HG03432 (cell line): ENCODE results near the gene MACROD2.

ENCODE experiments used
- ATAC-seq: cut with Tn5 transposase; IDR thresholded peaks from one replicate; pipeline ENCODE4 v1.9.1; 2021; ENCODE audit warnings: mild to moderate bottlenecking, moderate library complexity; ENCODE audit not compliant: unreplicated experiment

The MACROD2 gene

DNA sequence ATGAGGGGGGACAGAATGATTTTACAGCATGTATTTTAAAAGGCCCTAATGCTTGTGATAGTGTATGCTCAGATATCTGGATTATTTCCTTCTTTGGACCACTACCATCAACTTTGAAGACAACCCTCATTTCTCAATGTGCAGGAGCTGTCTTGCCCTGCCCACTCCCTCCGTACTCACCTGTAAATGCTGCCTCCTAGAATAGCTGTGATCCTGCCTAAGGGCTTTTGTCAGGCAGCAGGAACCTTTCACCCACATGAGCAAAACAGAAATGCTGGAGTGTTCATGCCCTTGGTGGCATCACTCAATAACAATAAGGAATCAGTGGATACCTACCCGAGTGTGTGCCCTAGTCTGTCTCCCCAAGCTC, 1065.7 kb downstream of the MACROD2 start:
- ATAC-seq = no peak

DNA sequence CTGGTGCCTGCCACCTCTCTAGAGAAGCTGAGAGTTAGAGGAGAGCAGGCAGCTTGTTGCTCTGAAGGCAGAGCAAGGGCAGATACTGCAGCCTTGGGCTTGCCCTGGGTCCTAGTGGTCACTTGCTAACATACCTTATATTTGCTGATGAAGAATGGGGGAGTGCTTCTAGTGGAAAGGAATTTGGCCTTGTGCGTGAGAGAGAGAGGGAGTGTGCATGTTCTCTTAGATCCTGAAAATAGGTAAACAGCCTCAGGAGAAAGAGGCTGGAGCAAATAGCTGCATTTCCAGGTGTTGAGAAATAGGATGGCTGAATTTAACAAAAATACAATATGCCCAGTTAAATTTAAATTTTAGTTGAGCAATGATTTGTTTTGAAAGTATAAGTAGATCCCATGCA, 1066.6 kb downstream of the MACROD2 start:
- no peak for ATAC-seq

DNA sequence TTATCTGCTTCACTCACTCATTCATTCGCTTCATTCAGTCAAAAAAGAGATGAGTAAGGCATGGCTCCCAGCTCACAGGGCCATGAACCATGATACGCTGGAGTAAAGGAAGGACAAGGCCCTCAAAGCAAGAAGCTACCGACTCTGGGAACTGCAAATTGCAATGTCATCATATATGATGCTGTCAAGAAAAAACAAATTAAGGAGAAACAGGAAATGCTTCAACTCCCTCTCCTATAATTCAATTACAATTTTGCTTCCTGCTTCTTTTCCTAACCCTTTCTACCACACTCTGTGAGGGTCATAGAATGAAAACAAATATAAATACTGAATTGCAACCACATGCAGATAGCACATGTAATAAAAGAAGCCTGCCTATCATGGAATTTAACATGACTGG, 1067.8 kb downstream of the MACROD2 start:
- no peak for ATAC-seq

DNA sequence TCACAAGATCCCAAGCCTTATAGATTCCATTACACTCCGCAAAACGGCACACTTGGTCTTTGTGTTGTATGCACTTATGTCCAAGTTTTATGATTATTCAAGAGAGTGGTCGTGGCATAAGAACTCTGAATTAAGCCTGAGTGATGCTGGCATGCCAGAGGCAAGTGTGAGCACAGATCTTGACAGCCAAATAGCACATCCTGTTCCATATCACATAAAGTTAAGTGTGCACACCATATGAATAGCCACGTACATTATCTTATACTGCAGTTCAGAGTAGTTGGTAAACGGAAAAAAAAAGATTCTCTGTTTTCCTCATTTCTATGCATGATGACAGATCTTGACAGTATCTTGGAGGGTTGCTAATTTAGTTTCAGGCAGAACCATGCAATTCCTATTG, 1069.4 kb downstream of the MACROD2 start:
- no peak for ATAC-seq

DNA sequence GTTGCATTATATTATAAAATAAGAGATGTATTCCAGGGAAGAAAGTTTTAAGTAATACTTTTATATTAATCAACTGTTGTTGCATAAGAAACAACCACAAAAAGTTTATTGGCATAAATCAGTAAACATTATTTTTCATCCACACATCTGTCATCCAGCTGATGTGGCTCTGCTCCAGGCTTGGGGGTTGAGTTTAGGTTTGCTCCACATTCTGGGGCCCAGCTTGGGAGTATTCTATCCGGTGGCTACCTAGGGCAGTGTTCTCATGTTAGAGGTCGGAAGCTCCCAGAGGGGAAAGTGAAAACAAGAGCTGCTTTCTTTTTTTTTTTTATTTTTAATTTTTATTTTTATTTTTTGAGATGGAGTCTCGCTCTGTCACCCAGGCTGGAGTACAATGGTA, 1070.5 kb downstream of the MACROD2 start:
- ATAC-seq = no peak

DNA sequence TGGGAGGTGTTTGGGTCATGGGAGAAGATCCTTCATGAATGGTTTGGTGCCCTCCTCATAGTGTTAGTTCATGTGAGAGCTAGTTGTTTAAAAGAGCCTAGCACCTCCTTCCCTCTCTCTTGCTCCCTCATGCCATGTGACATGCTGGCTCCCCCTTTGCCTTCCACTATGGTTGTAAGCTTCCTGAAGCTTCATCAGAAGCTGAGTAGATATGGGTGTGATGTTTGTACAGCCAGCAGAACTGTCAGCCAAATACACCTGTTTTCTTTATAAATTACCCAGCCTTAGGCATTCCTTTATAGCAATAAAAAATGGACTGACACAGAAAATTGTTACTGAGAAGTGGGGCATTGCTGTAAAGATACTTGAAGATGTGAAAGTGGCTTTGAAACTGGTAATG, 1073.2 kb downstream of the MACROD2 start:
- no peak for ATAC-seq

DNA sequence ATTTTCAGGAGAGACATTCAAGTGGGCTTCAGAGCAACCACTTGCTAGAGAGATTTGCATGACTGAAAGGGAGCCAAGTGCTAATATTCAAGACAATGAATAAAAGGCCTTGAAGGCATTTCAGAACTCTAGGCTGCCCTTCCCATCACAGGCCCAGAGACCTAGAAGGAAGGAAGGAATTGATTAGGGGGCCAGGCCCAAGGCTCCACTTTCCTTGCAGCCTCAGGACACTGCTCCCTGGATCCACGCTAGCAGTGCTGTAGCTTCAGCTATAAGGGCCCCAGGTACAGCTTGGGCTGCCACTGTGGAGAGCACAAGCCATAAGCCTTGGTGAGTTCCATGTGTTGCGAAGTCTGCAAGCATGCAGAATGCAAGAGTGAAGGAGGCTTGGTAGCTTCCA, 1074.0 kb downstream of the MACROD2 start:
- ATAC-seq = no peak

DNA sequence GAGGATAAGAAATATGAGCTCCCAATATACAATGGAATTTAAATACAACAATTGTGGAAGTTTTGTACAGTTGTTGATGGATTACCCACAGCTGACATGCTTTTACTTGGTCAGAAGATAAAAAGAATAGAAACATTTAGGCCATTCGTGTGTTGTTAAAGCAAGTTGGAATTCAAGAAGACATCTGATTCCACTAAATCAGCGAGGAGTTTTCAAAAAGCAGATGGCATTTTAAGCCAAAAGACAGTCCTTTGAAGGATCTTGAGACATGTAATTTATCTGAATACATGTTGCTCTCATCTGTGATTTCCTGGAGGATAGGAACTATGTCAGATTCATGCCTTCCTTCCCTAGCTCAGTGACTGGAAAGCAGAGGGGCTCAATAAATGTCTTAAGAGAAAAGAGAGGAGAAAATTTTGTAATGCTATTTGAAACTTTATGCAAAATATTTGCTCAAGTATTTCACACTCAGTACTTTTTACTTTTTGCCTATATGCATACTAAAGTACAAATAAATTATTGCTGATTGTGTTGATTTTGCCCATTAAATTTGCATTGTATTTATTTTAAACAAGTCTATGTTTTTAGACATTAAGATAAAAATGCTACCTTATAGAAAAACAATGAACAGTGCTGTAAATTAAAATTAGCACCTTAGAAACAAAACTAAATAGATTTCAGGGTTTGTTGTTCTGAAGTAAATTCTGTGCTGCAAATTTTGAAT, 1075.9 kb downstream of the MACROD2 start:
- no peak for ATAC-seq

DNA sequence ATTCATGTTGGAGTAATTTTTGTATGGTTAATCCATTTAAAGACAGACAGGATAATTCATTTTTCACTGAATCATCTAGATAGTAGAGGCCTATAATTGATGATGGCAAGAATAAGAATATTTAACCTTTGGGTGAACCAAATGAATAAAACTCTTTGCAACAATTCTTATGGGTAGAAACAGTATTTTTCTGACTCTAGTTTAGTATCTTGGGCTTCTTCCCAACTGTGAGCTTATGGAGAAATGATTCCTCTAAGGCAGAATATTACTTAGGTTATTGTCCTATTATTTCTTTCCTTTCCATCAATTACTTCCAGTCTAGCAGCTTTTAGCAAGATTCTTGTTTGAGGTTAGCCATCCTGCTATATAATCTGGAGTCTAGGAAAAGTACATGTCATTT, 1077.0 kb downstream of the MACROD2 start:
- no peak for ATAC-seq

DNA sequence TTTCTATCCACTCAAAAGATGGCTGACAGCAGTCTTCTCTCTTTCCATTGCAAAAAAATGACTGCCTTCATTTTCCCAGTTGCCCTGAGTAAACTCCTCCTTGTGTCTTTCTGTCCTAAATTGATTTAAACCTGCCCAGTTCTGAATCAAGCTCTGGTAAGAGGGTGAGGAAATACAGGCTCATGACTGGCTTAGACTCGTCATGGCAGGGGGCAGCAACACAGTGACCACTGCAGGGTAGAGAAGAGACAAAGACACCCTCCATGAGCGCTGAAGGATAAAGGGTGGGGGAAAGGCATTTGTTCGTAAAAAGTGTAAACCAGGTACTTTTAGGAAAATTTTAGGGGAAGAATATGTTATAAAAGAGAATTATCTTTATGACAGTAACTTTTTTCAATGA, 1080.3 kb downstream of the MACROD2 start:
- no peak for ATAC-seq

DNA sequence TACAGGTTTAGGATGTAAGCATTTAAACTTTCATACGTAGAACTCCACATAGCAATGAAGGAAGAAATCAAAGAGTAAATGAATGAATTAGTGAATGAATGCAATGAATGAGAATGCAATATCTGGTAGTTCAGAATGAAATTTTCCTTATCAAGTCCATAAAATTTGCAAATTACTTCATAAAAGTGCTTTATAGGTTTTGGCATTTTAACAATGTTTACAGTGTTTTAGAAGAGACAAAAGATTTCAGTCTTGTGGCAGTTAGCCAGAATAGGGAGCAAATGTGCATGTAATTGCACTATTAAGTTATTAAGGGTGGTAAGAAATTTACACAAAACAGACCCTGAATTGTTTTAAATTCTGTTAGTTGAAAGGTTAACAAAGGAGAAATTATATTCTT, 1081.5 kb downstream of the MACROD2 start:
- ATAC-seq = no peak

DNA sequence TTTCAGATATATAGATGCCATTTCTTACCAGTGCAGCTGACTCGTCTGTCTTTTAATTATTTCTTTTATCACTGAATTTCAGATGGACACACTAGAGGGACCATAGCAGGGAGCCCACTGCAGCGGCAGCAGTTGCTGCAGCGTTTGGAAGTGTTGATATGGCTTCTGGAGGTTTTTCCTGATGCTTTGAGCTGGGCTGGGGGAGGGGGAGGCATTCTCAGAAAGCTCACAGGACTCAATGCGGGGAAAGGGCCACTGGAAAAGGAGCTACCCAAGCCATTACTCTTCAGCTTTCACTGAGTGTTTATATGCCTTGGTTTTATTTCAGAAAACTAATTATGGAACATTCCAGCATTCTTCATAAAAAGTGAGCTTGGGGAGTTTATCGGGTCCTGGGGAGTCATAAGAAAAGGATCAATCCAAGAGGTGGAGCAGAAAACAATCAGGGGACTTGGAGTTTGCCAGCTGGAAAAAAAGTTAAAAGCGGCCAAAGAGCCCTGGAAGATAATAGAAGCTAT, 1082.5 kb downstream of the MACROD2 start:
- no peak for ATAC-seq

DNA sequence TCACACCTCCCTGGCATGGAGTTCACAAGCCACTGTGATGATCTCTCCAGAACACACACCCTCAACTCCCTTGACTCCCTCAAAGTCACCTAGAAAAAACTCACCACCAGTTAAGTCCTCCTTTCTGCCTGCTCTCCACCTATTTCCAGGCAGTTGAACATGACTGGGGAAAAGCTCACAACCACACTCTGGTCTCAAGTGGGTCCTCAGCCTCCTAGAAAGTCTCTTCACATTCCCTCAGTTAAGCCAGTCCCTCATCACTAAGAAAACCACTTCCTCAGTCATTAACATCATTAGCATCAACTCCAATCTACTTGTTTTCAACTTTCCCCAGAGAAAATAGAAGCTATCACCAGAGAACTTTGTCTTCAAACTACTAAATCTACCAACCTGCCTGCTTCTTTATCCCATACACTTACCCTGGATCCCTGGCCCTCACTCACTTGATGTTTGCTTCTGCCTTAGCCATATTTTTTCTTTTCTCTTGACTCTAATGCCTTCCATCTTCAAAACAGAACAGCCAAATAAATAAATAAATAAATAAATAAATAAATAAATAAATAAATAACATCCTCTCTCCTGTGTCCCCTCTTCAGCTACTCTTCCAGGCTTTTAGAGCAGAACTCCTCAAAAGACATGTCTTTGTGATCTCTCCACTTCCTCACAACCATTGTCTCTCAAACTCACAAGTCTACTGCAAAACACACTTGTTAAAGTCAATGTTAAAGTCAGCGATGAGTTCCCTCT, 1084.5 kb downstream of the MACROD2 start:
- no peak for ATAC-seq

DNA sequence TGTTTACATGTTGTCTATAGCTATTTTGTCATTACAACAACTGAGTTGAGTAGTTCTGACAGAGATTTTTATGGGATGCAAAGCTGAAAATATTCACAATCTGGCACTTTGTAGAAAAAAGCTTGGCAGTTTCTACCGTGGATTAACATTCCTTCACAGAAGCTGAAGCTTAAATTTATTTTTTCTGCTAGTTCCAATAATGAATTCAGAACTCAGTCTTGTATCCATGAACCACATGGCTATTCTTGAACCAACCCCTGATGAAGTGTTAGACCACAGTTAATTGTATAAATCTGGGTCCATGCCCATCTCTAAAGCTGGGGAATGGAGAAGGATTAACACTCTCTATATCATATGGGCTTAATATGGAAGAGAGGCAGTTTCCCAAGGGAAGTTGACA, 1085.9 kb downstream of the MACROD2 start:
- no peak for ATAC-seq

DNA sequence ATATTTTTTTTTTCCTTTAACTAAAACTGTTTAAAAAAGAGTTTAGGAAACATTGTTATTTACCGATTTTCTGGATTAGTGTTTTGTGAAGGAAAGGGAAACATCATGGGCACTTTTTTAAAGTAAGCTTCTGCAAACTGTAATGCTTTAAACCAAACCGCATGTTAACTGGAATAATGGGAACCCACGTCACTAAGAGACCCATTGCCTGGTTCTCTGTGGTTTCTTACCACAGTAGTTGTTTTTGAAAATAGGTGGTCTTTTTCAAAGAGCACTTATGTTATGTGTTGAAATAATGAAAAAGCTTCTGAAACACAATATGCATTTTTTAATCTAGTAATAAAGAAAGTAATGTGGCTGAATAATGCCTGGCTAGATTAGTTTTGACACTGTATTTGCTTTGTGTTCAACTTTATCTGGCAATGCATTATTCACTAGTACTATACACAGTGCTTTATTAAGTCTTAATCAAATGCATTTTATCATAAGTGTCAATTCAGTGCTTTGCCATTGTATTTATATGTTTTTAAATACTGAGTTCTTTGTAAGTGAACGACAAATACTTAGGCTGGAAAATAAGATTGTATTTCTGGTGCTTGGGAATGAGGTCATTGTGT, 1096.2 kb downstream of the MACROD2 start:
- no peak for ATAC-seq

DNA sequence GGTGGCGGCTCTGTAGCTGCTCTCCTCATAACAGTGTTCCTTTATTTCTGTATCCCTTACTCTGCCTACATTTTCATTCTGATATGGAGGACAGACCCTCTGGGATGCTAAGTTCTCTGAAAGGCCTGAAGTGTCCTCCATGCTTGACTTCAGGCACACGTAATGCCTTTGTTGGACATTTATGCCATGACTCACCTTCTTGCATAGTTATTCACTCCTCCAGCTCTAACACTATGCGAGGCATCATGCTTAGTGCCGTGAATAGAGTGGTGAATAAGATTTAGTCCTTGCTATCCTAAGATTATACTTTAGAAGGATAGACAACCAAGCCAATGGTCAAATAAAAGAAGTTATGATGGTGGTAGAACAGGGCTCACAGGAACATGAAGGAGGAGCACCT, 1103.0 kb downstream of the MACROD2 start:
- no peak for ATAC-seq

DNA sequence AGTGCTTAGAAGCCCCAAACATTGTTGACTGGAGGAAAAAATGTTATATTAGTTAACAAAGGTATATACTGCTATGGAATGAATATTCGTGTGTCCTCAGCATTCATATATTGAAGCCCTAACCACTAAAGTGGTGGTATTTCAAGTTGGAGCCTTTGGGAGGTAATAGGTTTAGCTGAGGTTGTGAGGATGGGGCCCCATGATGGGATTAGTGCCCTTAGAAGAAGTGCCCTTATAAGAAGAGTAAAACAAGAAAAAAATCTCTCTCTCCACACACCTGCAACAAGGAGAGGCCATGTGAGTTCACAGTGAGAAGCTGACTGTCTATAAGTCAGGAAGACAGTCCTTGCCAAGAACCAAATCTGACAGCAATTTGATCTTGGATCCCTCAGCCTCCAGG, 1103.8 kb downstream of the MACROD2 start:
- no peak for ATAC-seq

DNA sequence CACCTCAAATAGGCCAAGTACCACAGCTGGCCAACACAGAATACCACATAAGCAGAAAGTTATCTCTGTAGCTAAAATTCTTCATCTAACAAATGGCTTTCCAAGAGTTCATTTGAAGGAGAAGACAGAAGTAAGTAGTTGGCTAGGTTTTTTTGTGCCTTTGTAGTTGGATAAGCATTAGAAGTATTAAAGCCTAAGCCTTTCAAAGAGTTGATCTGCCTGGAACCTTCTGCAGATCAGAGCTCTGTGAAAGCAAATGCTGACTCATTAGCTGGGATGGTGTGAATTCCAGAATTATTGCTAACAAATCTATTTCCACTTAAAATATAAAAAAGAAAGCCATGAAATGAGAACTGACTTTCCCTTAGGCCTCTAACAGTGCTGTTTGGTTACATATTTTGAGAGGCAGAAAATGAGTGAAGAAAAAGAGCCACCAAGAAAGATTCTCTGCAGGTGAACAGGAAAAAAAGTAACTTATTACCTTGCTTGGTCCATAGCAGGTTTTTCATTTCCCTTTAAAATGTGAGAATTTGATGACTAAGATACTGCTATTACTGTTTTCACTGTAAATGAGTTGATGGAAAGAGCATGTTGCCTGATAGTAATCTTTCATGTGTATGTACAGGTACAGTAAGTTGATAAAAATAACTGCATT, 1105.3 kb downstream of the MACROD2 start:
- no peak for ATAC-seq

DNA sequence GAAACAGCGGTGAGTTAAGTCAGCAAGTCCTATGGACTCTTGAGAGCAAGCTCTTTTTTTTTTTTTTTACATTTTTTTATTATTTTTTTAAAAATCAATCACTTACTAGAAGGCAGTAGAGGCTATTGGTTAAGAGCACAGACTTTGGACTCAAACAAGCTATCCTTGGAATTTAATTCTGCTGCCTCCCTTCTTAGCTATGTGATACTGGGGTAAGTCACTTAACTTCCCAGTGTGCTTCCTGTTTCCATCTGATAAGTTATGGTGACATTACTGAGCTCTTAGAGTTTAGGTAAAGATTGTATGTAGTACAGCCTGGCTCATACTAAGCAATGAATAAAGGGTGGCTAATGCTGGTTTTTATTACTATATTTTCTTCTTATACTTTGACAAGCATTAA, 1112.6 kb downstream of the MACROD2 start:
- no peak for ATAC-seq

DNA sequence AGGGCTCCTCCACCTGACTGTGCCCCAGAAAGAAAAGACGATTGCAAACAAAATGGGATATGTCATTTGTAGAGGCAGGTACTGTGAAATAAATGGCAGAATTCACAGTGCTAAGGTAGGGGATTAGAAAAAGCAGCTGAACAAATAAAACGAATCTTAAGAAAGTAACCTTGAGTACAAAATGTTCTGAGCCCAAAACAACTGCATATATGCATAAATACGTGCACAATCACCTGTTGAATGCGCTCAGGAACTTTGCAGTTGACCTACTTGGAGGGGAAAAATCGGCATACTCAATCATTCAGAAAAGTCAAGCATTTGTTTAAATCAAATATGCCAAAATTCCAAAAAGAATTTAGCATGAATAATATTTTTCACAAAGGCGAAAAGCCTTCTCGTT, 1114.2 kb downstream of the MACROD2 start:
- no peak for ATAC-seq

DNA sequence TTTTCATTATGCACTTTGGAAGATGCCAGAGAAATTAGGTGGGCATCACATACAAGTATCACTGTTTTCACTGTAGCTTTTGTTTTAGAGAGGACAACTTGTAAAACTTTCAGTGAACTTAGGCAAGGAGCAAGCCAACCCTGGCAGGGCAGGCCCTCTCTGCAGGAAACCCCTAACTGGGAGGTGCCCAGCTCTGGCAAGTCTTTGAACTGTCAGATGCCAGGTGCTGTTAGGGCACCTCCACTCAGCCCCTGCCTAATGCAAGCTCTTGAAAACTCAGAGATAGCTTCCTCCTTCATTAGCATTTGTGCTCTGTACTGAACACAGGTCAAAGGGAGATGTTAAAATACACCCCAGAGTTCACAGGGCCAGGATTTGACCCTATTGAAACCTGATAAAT, 1116.3 kb downstream of the MACROD2 start:
- no peak for ATAC-seq
